Liver (tissue), 9 donors: ENCODE data around the gene NFYC. TPM values are rescaled to one million over a fixed set of nuclear protein-coding genes. Genes with fewer than 3 reads are reported as not detected.

Source experiments
- DNase-seq: peaks from one replicate; pipeline ENCODE4 v3.0.0-alpha.2; 2017; ENCODE audit warnings: low spot score
- H3K27ac ChIP-seq, 2 donors: one replicate each; pipeline ENCODE4 v1.7.0; 2013; ENCODE audit warnings: inconsistent platforms in 2 of 2, low read length in 2 of 2, control low read depth in 1 of 2, low read depth in 1 of 2, mild to moderate bottlenecking in 1 of 2
- H3K27me3 ChIP-seq, 4 donors: one replicate each; pipeline versions ENCODE4 v1.6.1 to v1.7.0; 2013; ENCODE audit warnings: low read length in 3 of 4, inconsistent platforms in 1 of 4, mild to moderate bottlenecking in 1 of 4, moderate library complexity in 1 of 4; ENCODE audit not compliant: control insufficient read depth in 4 of 4, insufficient read depth in 4 of 4
- H3K36me3 ChIP-seq, 4 donors: one replicate each; pipeline versions ENCODE4 v1.6.1 to v1.7.0; 2013; ENCODE audit warnings: low read length in 3 of 4, mild to moderate bottlenecking in 3 of 4, low read depth in 1 of 4, moderate library complexity in 1 of 4; ENCODE audit not compliant: control insufficient read depth in 4 of 4, insufficient read depth in 3 of 4
- H3K4me1 ChIP-seq, 4 donors: one replicate each; pipeline versions ENCODE4 v1.6.1 to v1.7.0; 2013; ENCODE audit warnings: low read length in 3 of 4, mild to moderate bottlenecking in 3 of 4, moderate library complexity in 1 of 4; ENCODE audit not compliant: control insufficient read depth in 4 of 4, insufficient read depth in 4 of 4
- H3K4me3 ChIP-seq, 3 donors: one replicate each; pipeline versions ENCODE4 v1.6.1 to v1.7.0; 2013; ENCODE audit warnings: low read length in 3 of 3, control low read depth in 1 of 3, low read depth in 1 of 3, mild to moderate bottlenecking in 1 of 3
- H3K9ac ChIP-seq, 2 donors: one replicate each; pipeline ENCODE4 v1.7.0; 2013; ENCODE audit warnings: low read length in 2 of 2, mild to moderate bottlenecking in 2 of 2, moderate library complexity in 2 of 2, control low read depth in 1 of 2, low read depth in 1 of 2
- H3K9me3 ChIP-seq, 4 donors: one replicate each; pipeline versions ENCODE4 v1.6.1 to v1.7.0; 2013; ENCODE audit warnings: low read length in 3 of 4; ENCODE audit not compliant: control insufficient read depth in 4 of 4
- EGR1 ChIP-seq, 2 donors: IDR thresholded peaks; 2 replicates each; pipeline ENCODE4 v1.6.1; 2016 to 2018; ENCODE audit warnings: antibody characterized with exemption in 2 of 2, low read depth in 2 of 2
- FOXA1 ChIP-seq: IDR thresholded peaks from 2 replicates; pipeline ENCODE4 v1.6.1; 2016; ENCODE audit warnings: antibody characterized with exemption
- FOXA2 ChIP-seq: IDR thresholded peaks from 2 replicates; pipeline ENCODE4 v1.6.1; 2016; ENCODE audit warnings: antibody characterized with exemption
- GABPA ChIP-seq, 2 donors: IDR thresholded peaks in 1 of 2; conservative IDR thresholded peaks in 1 of 2; 2 replicates each; pipeline ENCODE4 v1.6.1; 2016; ENCODE audit warnings: antibody characterized with exemption in 2 of 2, mild to moderate bottlenecking in 1 of 2, moderate library complexity in 1 of 2
- HNF4A ChIP-seq, 2 donors: conservative IDR thresholded peaks; 2 replicates each; pipeline ENCODE4 v1.6.1; 2016; ENCODE audit warnings: antibody characterized with exemption in 2 of 2, mild to moderate bottlenecking in 2 of 2
- HNF4G ChIP-seq: IDR thresholded peaks from 2 replicates; pipeline ENCODE4 v1.6.1; 2016; ENCODE audit warnings: antibody characterized with exemption
- JUND ChIP-seq, 2 donors: IDR thresholded peaks; 2 replicates each; pipeline ENCODE4 v1.6.1; 2016; ENCODE audit warnings: antibody characterized with exemption in 2 of 2
- NR2F2 ChIP-seq: IDR thresholded peaks from 2 replicates; pipeline ENCODE4 v1.6.1; 2016; ENCODE audit warnings: antibody characterized with exemption
- RAD21 ChIP-seq, 2 donors: IDR thresholded peaks; 2 replicates each; pipeline ENCODE4 v1.6.1; 2016; ENCODE audit warnings: antibody characterized with exemption in 2 of 2, mild to moderate bottlenecking in 2 of 2
- RXRA ChIP-seq, 2 donors: IDR thresholded peaks; 2 replicates each; pipeline ENCODE4 v1.6.1; 2017 to 2018; ENCODE audit warnings: antibody characterized with exemption in 2 of 2, mild to moderate bottlenecking in 1 of 2
- SP1 ChIP-seq: IDR thresholded peaks from 2 replicates; pipeline ENCODE4 v1.6.1; 2018; ENCODE audit warnings: antibody characterized with exemption, mild to moderate bottlenecking
- TAF1 ChIP-seq: conservative IDR thresholded peaks from 2 replicates; pipeline ENCODE4 v1.6.1; 2016; ENCODE audit warnings: antibody characterized with exemption, mild to moderate bottlenecking
- YY1 ChIP-seq: IDR thresholded peaks from 2 replicates; pipeline ENCODE4 v1.6.1; 2016; ENCODE audit warnings: antibody characterized with exemption, mild to moderate bottlenecking
- WGBS: extraction: QIAGEN DNeasy Blood & Tissue Kit; methylation state at CpG from one replicate; pipeline ENCODE4 v1.1.7; 2013; 5-methylcytosine and 5-hydroxymethylcytosine counted together
- polyA plus RNA-seq, 2 donors: library from polyadenylated mRNA; stranded (reverse) in 1 of 2; unstranded in 1 of 2; fragments of 200-250 nt in 1 of 2; fragments of >200 nt in 1 of 2; fragmentation: Nextera tagmentation in 1 of 2; extraction: Ambion mirVana in 1 of 2; gene quantifications; one replicate each; pipeline versions ENCODE4 v1.2.1 to v1.2.3, GENCODE V29; 2013 to 2015
- total RNA-seq, 2 donors: library from RNA; depleted of rRNA; stranded (reverse); fragments of >200 nt; gene quantifications; one replicate each; pipeline ENCODE4 v1.2.3, GENCODE V29; 2014
- TF ChIP-seq, protein P1 (sequence below): IDR thresholded peaks from 2 replicates; pipeline ENCODE4 v1.6.1; 2016; ENCODE audit warnings: antibody characterized with exemption
- TF ChIP-seq, protein P2 (sequence below): fragments of 150-350 bp; IDR thresholded peaks from 2 replicates; pipeline ENCODE4 v1.5.1; 2017; ENCODE audit warnings: improper control_type of control experiment, low read depth, low read length; ENCODE audit not compliant: missing input control
- TF ChIP-seq, protein P3 (sequence below): IDR thresholded peaks from 2 replicates; pipeline ENCODE4 v1.6.1; 2016; ENCODE audit warnings: antibody characterized with exemption
- TF ChIP-seq, protein P4 (sequence below): IDR thresholded peaks from 2 replicates; pipeline ENCODE4 v1.6.1; 2016; ENCODE audit warnings: antibody characterized with exemption, mild to moderate bottlenecking
- TF ChIP-seq, protein P5 (sequence below): IDR thresholded peaks from 2 replicates; pipeline ENCODE4 v1.6.1; 2016; ENCODE audit warnings: antibody characterized with exemption
- donor health status: healthy.
- donor health status: healthy.
- donor health status: healthy.
- donor health status: healthy.
- donor health status: healthy.

NFYC gene
- total and polyA plus RNA-seq, 4 donors = 18.3 to 28.1 (median 26.8) TPM

DNA sequence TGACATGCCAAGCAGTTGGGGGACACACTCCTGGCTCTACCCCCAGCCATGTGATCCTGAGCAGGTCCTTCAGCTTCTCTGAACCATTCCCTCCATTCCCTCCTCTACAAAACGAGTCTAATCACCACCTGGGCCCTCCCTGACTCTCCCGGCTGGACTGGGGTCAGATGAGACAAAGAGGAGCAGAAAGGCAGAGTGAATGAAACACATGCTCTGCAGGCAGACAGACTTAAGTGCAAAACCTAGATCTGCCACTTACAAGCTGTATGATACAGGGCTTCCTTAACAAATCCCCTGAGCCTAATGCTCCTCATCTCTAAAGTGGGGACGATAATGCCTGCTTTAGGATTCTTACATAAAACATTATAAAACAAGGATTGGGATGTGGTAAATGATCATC is 43.3 kb upstream of the NFYC start:
- 88% methylated on average over 3 of the region's 3 CpGs for WGBS

More for the DNA sequence above, 43.3 kb upstream of the NFYC start:
- Histone ChIP-seq H3K27me3 (no peaks in the 10 kb centered on the region), H3K36me3 (no peaks in the 10 kb centered on the region), H3K9ac (no peak overlapping the region), H3K9me3 (no peaks in the 10 kb centered on the region), H3K4me1 (no peaks in the 10 kb centered on the region), H3K27ac (no peak overlapping the region), H3K4me3 (no peak overlapping the region)
- TF ChIP-seq JUND (IDR thresholded peaks at IDR 0.05) (no peak), SP1 (no peak), NR2F2 (no peak), HNF4A (conservative IDR thresholded peaks at IDR 0.05) (no peak), TAF1 (no peak), FOXA1 (no peak), HNF4G (no peak), FOXA2 (no peak), EGR1 (IDR thresholded peaks at IDR 0.05; ENCODE audit: low read depth in 2 of 2) (no peak), RAD21 (IDR thresholded peaks at IDR 0.05) (no peak), YY1 (no peak), RXRA (IDR thresholded peaks at IDR 0.05) (no peak), GABPA (IDR thresholded peaks at IDR 0.05 in 1 of 2, conservative IDR thresholded peaks at IDR 0.05 in 1 of 2) (no peak)
- TF ChIP-seq, protein P1, sequence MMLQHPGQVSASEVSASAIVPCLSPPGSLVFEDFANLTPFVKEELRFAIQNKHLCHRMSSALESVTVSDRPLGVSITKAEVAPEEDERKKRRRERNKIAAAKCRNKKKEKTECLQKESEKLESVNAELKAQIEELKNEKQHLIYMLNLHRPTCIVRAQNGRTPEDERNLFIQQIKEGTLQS = no peak
- TF ChIP-seq, protein P2, sequence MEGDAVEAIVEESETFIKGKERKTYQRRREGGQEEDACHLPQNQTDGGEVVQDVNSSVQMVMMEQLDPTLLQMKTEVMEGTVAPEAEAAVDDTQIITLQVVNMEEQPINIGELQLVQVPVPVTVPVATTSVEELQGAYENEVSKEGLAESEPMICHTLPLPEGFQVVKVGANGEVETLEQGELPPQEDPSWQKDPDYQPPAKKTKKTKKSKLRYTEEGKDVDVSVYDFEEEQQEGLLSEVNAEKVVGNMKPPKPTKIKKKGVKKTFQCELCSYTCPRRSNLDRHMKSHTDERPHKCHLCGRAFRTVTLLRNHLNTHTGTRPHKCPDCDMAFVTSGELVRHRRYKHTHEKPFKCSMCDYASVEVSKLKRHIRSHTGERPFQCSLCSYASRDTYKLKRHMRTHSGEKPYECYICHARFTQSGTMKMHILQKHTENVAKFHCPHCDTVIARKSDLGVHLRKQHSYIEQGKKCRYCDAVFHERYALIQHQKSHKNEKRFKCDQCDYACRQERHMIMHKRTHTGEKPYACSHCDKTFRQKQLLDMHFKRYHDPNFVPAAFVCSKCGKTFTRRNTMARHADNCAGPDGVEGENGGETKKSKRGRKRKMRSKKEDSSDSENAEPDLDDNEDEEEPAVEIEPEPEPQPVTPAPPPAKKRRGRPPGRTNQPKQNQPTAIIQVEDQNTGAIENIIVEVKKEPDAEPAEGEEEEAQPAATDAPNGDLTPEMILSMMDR = no peak
- TF ChIP-seq, protein P3, sequence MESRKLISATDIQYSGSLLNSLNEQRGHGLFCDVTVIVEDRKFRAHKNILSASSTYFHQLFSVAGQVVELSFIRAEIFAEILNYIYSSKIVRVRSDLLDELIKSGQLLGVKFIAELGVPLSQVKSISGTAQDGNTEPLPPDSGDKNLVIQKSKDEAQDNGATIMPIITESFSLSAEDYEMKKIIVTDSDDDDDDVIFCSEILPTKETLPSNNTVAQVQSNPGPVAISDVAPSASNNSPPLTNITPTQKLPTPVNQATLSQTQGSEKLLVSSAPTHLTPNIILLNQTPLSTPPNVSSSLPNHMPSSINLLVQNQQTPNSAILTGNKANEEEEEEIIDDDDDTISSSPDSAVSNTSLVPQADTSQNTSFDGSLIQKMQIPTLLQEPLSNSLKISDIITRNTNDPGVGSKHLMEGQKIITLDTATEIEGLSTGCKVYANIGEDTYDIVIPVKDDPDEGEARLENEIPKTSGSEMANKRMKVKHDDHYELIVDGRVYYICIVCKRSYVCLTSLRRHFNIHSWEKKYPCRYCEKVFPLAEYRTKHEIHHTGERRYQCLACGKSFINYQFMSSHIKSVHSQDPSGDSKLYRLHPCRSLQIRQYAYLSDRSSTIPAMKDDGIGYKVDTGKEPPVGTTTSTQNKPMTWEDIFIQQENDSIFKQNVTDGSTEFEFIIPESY = no peak
- TF ChIP-seq, protein P4, sequence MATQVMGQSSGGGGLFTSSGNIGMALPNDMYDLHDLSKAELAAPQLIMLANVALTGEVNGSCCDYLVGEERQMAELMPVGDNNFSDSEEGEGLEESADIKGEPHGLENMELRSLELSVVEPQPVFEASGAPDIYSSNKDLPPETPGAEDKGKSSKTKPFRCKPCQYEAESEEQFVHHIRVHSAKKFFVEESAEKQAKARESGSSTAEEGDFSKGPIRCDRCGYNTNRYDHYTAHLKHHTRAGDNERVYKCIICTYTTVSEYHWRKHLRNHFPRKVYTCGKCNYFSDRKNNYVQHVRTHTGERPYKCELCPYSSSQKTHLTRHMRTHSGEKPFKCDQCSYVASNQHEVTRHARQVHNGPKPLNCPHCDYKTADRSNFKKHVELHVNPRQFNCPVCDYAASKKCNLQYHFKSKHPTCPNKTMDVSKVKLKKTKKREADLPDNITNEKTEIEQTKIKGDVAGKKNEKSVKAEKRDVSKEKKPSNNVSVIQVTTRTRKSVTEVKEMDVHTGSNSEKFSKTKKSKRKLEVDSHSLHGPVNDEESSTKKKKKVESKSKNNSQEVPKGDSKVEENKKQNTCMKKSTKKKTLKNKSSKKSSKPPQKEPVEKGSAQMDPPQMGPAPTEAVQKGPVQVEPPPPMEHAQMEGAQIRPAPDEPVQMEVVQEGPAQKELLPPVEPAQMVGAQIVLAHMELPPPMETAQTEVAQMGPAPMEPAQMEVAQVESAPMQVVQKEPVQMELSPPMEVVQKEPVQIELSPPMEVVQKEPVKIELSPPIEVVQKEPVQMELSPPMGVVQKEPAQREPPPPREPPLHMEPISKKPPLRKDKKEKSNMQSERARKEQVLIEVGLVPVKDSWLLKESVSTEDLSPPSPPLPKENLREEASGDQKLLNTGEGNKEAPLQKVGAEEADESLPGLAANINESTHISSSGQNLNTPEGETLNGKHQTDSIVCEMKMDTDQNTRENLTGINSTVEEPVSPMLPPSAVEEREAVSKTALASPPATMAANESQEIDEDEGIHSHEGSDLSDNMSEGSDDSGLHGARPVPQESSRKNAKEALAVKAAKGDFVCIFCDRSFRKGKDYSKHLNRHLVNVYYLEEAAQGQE = no peak
- TF ChIP-seq, protein P5, sequence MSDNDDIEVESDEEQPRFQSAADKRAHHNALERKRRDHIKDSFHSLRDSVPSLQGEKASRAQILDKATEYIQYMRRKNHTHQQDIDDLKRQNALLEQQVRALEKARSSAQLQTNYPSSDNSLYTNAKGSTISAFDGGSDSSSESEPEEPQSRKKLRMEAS = no peak
- no peak for DNase-seq
